Keratinocyte (primary cell): ENCODE measurements around the gene MGAT4A. TPM values are rescaled to one million over a fixed set of nuclear protein-coding genes. Genes with fewer than 3 reads are reported as not detected.

ENCODE experiments used
- DNase-seq: peaks from one replicate; pipeline ENCODE4 v3.0.0-alpha.2; 2011; ENCODE audit warnings: low read depth, missing footprints, low spot score
- FAIRE-seq: peaks from 2 replicates; lab custom pipeline; 2011; peaks lifted over from hg19 to GRCh38; lab: Jason Lieb, UNC
- H2AFZ ChIP-seq: 2 replicates; pipeline ENCODE4 v1.6.0; 2012; ENCODE audit warnings: low read length, control low read depth, inconsistent platforms; ENCODE audit not compliant: control insufficient read depth
- H3K27ac ChIP-seq: 2 replicates; pipeline ENCODE4 v1.5.1; 2011; ENCODE audit warnings: low read length; ENCODE audit not compliant: control insufficient read depth, insufficient read depth
- H3K27me3 ChIP-seq: 3 replicates; pipeline ENCODE4 v1.6.0; 2011; ENCODE audit warnings: low read length; ENCODE audit not compliant: control insufficient read depth, insufficient read depth; ENCODE audit errors: extremely low read depth
- H3K36me3 ChIP-seq, 2 experiments: 2 replicates in 1 of 2; 3 replicates in 1 of 2; pipeline ENCODE4 v1.5.1; 2011; ENCODE audit warnings: low read length in 2 of 2, mild to moderate bottlenecking in 1 of 2; ENCODE audit not compliant: control insufficient read depth in 2 of 2, insufficient read depth in 2 of 2; ENCODE audit errors: extremely low read depth in 1 of 2
- H3K4me1 ChIP-seq: 3 replicates; pipeline ENCODE4 v1.5.1; 2011; ENCODE audit warnings: low read length; ENCODE audit not compliant: control insufficient read depth, insufficient read depth; ENCODE audit errors: extremely low read depth
- H3K4me2 ChIP-seq: 3 replicates; pipeline ENCODE4 v1.6.0; 2011; ENCODE audit warnings: low read depth, low read length; ENCODE audit not compliant: control insufficient read depth, insufficient read depth; ENCODE audit errors: extremely low read depth
- H3K4me3 ChIP-seq, 3 experiments: fragments of 200-600 bp in 1 of 3; sonication (generic) in 1 of 3; 2 replicates in 2 of 3; 3 replicates in 1 of 3; pipeline ENCODE4 v1.5.1; 2011 to 2016; ENCODE audit warnings: low read length in 3 of 3, mild to moderate bottlenecking in 3 of 3, control low read depth in 2 of 3, inconsistent platforms in 1 of 3, low read depth in 1 of 3, mixed read lengths in 1 of 3, mixed run types in 1 of 3, moderate library complexity in 1 of 3; ENCODE audit not compliant: control insufficient read depth in 2 of 3, insufficient read depth in 2 of 3; ENCODE audit errors: extremely low read depth in 1 of 3
- H3K79me2 ChIP-seq: 2 replicates; pipeline ENCODE4 v1.6.0; 2012; ENCODE audit warnings: low read length; ENCODE audit not compliant: control insufficient read depth, insufficient read depth
- H3K9ac ChIP-seq: 3 replicates; pipeline ENCODE4 v1.6.0; 2011; ENCODE audit warnings: low read length; ENCODE audit not compliant: control insufficient read depth, insufficient read depth; ENCODE audit errors: extremely low read depth
- H3K9me1 ChIP-seq: 3 replicates; pipeline ENCODE4 v1.6.0; 2011; ENCODE audit warnings: low read length; ENCODE audit not compliant: control insufficient read depth, insufficient read depth; ENCODE audit errors: extremely low read depth
- H3K9me3 ChIP-seq: 2 replicates; pipeline ENCODE4 v1.5.1; 2012; ENCODE audit warnings: low read depth, low read length; ENCODE audit not compliant: control insufficient read depth
- H4K20me1 ChIP-seq: 3 replicates; pipeline ENCODE4 v1.6.0; 2011; ENCODE audit warnings: low read length; ENCODE audit not compliant: control insufficient read depth, insufficient read depth; ENCODE audit errors: extremely low read depth
- CTCF ChIP-seq, 3 experiments: IDR thresholded peaks in 1 of 3; conservative IDR thresholded peaks in 1 of 3; optimal IDR thresholded peaks in 1 of 3; 2 replicates in 2 of 3; 3 replicates in 1 of 3; pipeline versions ENCODE3 to v1.5.1; 2011; ENCODE audit warnings: low read length in 3 of 3, mild to moderate bottlenecking in 3 of 3, moderate library complexity in 2 of 3, control low read depth in 1 of 3, inconsistent platforms in 1 of 3; ENCODE audit not compliant: insufficient read depth in 2 of 3; ENCODE audit errors: extremely low read depth in 1 of 3
- EZH2 ChIP-seq: IDR thresholded peaks from one replicate; pipeline ENCODE4 v1.6.1; 2012; ENCODE audit warnings: inconsistent platforms, mild to moderate bottlenecking, low read length, moderate library complexity
- dilution Hi-C: fragments of 300-500 bp; cut with MboI; formaldehyde crosslinking; loops from one replicate; pipeline ENCODE4 v1.7.0; 2020; ENCODE audit warnings: low sequenced_read_pairs; ENCODE audit not compliant: extremely low pct_ligation_motif_present
- polyA plus RNA-seq, 5 experiments: library from polyadenylated mRNA; depleted of rRNA in 3 of 5; stranded (reverse) in 3 of 5; stranded (forward) in 1 of 5; unstranded in 1 of 5; fragments of >200 nt; gene quantifications; 1 replicate in 1 of 5; 2 replicates in 3 of 5; 3 replicates in 1 of 5; pipeline versions ENCODE4 v1.2.1 to v1.2.3, GENCODE V29; 2011 to 2012; ENCODE audit warnings: missing spikeins in 2 of 5, low read depth in 1 of 5, low replicate concordance in 1 of 5

Gene MGAT4A
- polyA plus RNA-seq, 1 donor (not counting 4 experiments of a cell fraction or from before 2014, with no cell fraction given) = 0.81 TPM

- Histone ChIP-seq H3K9me3 (no peaks in the 10 kb centered on the region), H3K27me3 (no peaks in the 10 kb centered on the region), H3K9me1 (no peaks in the 10 kb centered on the region), H3K79me2 (no peaks in the 10 kb centered on the region), H3K4me2 (no peak overlapping the region), H3K27ac (no peak overlapping the region), H3K4me1 (peaks cover 8% of the 10 kb centered on the region), H3K4me3 (no peak overlapping the region), H2AFZ (no peak overlapping the region), H4K20me1 (no peaks in the 10 kb centered on the region), H3K9ac (no peak overlapping the region), H3K36me3 (no peaks in the 10 kb centered on the region)
- FAIRE-seq (no peak), DNase-seq (no peak)
- dilution Hi-C loops = no loop called here
- no peak for TF ChIP-seq CTCF (optimal IDR thresholded peaks at IDR 0.05 in 1 of 3, IDR thresholded peaks at IDR 0.05 in 1 of 3, conservative IDR thresholded peaks at IDR 0.05 in 1 of 3; ENCODE audit: extremely low read depth in 1 of 3, insufficient read depth in 2 of 3, low read length in 3 of 3)
- no peak for TF ChIP-seq EZH2
These were observed 46.1 kb upstream of the MGAT4A start for GRCh38 chr2:98777076-98777475.

- H3K9me1 ChIP-seq = no peaks in the 10 kb centered on the region
- no peaks in the 10 kb centered on the region for H4K20me1 ChIP-seq
- no peak overlapping the region for H3K9ac ChIP-seq
- TF ChIP-seq EZH2 = no peak
- no peak for TF ChIP-seq CTCF (optimal IDR thresholded peaks at IDR 0.05 in 1 of 3, IDR thresholded peaks at IDR 0.05 in 1 of 3, conservative IDR thresholded peaks at IDR 0.05 in 1 of 3; ENCODE audit: extremely low read depth in 1 of 3, insufficient read depth in 2 of 3, low read length in 3 of 3)
- H3K36me3 ChIP-seq = no peaks in the 10 kb centered on the region
- H3K27ac ChIP-seq = no peak overlapping the region
- H3K79me2 ChIP-seq = no peaks in the 10 kb centered on the region
- no peaks in the 10 kb centered on the region for H3K27me3 ChIP-seq
- H3K4me2 ChIP-seq = no peak overlapping the region
- dilution Hi-C loops = no loop called here
- FAIRE-seq = no peak
- no peaks in the 10 kb centered on the region for H3K9me3 ChIP-seq
- no peak overlapping the region for H3K4me3 ChIP-seq
- H3K4me1 ChIP-seq = peaks cover 8% of the 10 kb centered on the region
- no peak overlapping the region for H2AFZ ChIP-seq
- no peak for DNase-seq
These were observed 45.2 kb upstream of the MGAT4A start for GRCh38 chr2:98776136-98776535.
